PC-9 (cell line): Measurements from ENCODE around the gene MIER2.

Experiments
- CTCF ChIP-seq: fragments of 200-600 bp; sonication (generic); conservative IDR thresholded peaks from 2 replicates; pipeline ENCODE4 v1.6.1; 2017; ENCODE audit warnings: mixed run types, antibody characterized with exemption, mild to moderate bottlenecking, moderate library complexity
- EZH2 ChIP-seq: fragments of 200-600 bp; sonication (generic); IDR thresholded peaks from 2 replicates; pipeline ENCODE4 v1.8.0; 2017; ENCODE audit warnings: antibody characterized with exemption, low read depth

GRCh38 chr19:362683-363082 lies 18.1 kb upstream of the MIER2 start:
- no peak for TF ChIP-seq CTCF
- TF ChIP-seq EZH2: no peak
